HT1080 (cell line): ENCODE data around the gene PDE2A. TPM values are rescaled to one million over a fixed set of nuclear protein-coding genes. Genes with fewer than 3 reads are reported as not detected.
A peak's percentile ranks its signal among the peaks of the same experiment; 100 is the strongest.

Experiments
- DNase-seq: peaks from one replicate; pipeline ENCODE4 v3.0.0-alpha.2; 2015; ENCODE audit warnings: low read depth
- total RNA-seq: library from RNA; depleted of rRNA; stranded (reverse); fragments of >200 nt; shearing (Covaris generic); gene quantifications from 2 replicates; pipeline ENCODE4 v1.2.3, GENCODE V29; 2014

Gene PDE2A
- total RNA-seq, 1 experiment from 2014 or later = 7.7 TPM

DNA sequence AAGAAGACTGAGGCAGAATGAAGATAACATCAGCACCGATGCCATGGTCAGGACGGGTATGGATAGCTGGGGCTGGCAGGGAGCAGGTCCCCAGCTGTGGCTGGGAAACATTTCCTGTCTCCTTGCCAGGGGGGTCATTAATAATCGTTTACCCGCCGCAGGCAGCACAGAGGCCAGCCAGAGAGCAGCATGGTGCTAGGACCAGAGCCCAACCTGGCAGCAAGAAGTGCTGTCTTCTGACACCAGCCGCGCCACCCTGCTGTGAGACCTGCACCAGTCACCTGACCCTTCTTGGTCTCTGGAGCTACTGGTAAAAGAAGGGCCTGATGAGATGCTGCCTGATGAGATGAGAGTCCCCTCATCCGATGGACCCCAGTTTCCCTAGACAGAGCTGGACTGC lies 36.3 kb downstream of the PDE2A start:
- no peak for DNase-seq

DNA sequence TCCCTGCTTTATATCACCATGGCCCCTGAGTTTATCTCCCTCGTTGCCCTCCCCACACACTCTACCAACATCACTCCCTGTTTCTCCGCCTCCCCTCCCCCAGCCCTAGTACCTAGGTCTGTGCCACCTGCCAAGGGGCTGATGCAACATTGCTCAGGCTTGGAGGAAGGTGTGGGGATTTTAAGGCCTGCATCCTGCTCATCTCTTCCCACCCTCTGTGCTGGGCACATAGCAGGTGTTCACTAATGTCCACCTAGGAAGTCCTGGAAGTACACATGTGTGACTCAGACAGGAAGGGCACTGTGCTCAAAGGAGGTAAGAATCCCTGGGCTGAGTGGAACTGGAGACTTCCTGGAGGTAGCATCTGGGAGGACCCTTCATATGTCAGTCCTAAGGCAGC lies 37.0 kb downstream of the PDE2A start:
- DNase-seq = no peak

DNA sequence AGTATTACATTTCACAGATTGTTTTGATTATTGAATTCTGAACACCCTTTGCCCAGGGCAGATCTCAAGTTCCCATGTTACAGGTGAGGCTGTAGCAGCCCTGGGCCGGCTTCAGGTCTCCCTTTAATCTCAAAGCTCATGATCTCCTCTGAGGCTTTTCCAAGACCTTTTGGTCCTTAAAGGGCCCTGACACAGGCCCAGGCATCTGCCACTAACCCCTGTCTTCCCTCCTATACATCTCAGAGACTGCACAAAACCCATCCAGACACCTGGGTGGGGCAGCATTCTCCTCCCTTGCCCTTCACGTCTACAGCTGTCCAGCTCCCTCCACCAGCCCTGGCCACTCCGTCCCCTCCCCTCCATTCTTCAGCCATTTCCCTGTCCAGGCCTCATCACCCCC lies 37.8 kb downstream of the PDE2A start:
- DNase-seq = no peak

DNA sequence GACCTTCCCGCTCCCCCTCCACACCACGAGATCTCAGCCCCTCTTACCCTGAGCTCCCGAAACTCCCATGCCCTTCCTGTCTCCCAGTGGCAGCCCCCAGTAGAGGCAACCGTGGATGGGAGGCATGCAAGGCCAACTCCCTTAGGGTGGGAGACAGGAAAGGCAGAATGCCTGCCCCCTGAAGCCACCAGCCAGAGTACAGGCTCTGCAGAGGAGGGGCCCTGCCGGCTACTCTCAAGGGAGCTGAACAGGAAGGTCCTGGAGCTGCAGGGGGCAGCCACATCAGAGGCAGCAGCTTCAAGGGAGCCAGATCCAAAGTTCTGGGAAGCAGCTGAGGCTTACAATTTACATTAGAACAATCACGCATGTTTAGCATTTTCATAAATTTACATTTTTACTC lies 38.3 kb downstream of the PDE2A start:
- DNase-seq = no peak

DNA sequence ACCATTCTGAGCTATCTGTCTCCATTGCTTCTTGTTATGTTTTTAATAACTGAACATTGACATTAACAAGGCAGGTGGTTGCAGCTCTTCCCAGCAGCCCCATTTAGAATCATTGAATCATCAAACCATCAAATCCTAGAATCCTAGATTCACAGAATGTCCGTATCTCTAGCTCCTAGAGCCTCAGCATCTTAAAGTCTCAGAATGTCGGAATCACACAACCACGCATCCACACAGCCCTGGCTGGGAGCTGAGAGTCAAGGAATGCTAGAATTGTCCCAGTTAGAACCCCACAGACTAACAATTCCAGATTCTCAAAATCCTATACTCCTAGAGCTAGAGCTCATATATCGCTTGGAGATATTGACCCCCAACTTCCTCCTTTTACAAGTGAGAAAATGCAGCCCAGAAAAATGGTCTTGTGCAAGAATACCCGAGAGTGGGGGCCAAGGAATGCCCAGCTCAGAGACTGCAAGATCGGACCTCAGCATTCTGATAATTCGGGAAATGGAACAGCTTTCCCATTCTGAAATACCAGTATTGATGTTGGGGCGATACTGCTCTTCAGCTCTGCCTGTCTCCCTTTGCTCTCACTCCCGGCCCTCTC lies 38.8 kb downstream of the PDE2A start:
- no peak for DNase-seq

DNA sequence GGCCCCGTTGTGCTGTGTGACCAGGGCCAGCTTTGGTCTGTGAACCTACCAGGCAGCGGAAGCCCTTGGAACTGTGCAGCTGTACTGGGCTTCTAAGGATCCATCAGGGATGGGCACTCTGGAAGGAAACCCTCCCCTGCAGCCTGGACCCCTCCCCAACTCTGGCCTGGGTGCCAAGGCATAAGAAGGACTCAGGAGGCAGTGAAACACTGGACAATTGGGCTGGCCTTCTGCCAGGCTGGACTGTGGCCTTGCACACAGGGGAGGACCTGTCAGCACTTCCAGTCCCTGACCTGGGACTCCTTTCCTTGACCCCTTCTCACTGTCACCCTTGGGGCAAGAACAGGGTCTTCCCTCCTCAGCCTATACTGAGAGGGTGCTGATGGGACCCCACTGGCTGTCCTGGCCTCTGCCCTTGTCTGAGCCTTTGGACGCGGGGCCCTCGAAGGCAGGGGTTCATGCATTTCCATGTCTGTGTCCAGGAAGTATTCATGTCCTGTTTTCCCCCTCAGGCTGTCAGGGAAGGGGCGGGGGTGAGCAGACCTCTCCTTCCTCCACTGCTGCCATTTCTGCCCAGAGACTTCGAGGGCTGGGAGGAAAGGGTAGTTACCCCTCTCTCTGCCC lies 39.6 kb downstream of the PDE2A start:
- DNase-seq = no peak

DNA sequence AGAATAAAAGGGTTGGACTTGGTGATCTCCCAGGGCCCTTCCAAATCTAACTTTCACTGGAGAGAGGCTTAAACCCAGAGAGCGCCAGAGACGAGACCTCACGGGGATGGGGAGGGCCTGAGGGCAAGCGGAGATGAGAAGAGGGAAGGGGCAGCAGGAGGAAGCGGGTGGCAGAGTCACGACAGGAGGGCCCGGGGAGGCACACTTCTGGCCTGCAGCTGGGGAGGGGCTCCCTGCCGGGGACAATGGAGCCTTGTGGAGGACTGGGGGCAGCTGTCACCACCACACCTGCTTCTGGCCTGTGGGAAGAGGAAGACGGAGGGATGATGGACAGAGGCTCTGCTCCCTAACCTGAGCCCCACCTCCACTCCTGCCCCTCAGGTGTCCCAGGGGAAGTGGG lies 40.2 kb downstream of the PDE2A start:
- DNase-seq = no peak

DNA sequence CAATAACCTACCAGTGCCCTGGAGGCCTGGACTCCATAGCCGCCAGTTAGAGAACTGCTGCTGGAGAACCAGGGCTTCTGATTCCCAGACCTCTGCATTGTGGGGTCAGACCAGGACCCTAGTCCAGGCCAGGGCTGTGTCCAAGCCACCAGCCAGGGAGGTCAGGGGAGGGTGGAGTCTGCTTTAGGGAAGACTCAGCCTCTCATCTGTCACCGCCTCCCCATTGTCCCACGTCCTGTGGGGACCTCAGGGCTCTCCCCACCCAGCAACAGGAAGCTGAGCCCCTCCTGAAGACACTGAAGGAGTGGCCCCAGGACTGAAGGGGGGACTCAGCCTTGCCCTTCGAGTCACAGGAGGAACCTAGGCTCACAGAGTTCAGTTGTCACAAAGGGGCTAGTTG lies 41.2 kb downstream of the PDE2A start:
- DNase-seq = no peak

DNA sequence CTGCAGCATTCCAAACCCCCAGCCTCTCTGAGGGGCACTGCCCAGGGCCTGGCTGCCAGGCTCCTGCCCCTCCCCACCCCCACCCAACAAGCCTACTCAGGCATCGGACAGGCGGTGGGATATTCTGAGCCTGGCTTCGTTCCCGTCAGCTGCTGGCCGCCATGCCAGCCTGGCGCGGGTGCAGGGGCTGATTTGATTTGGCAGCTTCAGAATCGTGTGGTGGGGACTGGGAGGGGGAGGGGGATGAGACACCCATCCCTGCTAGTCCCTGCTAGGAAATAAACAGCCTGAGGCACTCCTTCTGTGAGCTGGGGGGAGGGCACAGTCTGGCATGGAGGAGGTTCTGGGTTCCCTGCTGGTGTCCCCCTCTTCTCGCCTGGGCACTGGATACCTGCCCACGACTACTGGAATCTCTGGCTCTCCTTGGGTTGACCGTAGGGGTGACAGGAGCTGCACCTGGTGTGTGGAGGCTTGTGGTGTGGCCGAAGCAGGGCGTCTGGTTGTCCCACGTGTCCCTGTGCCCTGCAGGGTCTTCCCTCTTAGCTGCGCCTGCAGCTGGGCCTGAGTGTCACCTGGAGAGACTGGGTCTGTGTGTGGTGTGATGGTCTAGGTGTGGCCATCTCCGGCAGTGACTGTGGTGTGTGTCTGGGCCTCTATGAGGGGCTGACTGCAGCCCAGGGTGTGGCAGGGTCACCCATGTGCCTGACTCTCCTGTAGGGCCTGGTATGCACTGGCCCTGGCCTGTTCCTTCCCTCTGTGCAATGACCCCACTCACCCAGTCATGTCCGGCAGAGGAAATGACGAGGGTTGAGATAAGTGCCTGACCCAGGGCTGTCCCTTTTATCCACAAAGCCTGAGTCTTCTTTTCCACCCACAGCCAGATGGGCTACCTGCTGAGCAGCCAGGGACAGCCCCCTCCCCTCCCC lies 42.2 kb downstream of the PDE2A start:
- peak; percentile 80 for DNase-seq

DNA sequence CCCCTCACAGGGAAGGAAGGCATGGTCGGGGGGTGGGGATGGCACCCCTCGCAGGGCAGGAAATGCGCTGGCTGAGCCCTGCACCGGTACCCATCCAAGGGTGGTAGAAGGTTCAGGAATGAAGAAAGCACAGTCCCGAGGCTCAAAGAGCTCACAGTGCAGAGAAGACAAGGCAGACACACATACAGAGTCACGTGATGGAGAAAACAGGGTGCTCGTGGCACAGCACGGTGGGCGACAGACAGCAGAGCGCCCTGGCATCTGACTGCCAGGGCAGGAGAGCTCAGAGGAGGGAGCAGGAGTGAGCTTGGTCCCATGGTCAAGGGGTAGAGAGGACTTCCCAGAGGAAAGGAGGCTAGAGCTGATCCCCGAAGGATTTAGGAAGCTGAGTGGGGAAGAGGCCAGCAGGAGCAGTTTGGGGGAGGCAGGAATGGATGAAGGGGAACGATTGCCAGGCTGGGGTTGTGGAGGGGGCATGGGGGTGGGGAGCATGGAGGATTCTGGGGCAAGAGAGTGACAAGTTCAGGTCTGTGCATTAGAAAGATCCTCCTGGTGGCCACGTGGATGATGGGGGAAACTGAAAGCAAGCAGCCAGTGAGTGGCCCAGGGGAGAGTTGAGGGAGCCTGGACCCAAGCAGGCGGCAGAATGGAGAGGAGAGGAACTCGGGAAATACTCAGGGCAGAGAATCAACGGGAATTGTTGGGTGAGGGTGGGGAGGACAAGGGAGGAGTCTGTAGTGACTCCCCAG lies 43.9 kb downstream of the PDE2A start:
- DNase-seq = no peak

DNA sequence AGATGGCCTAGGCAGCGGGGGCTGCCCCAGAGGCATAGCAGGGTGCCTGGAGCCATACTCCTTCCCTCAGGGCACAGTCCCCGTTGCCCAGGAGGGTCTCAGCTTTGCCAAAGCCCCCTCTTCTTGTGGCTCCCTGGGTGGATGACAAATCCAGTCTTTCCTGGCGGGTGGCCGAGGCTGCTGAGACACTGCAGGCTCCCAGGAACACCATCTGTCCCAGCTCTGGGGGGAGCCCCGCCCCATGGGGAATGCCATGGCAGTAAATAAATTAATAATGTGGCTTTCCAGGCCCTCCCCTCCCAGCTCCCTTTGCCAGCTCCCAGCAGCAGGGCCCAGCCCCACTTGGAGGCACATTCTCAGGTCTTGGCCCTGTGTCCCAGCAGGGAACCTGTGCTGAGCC lies 45.0 kb downstream of the PDE2A start:
- DNase-seq = no peak

DNA sequence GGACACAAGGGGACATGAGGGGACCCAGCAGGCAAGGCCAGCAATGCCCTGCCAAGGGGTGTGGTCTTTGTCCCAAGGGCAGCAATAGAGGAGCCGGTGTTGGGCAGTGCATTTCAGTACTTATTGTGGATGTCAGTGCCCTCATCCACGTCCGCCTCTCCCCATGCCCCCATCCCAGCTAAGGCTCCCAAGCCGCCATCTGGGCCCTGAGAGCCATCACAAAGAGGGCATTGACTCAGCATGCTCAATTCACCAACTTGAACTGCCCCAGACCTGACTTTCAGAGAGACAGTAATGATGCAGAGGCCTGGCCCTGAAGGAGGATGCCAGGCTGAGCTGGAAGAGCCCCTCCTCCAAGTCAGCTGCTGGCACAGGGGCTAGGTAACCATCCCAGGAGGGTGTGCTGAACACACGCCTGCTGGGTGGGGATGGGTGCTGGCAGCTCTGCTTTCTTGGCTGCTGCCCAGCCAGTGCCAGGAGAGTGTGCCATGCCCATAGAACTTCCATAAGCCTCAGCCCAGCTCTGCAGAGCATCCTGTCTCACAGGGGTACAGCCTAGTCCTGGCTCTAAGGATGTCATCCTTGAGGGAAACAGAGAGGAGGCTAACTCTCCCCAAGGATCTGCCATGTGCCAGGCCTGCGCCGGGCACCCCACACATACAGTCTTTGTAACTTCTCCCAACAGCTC lies 46.5 kb downstream of the PDE2A start:
- no peak for DNase-seq

DNA sequence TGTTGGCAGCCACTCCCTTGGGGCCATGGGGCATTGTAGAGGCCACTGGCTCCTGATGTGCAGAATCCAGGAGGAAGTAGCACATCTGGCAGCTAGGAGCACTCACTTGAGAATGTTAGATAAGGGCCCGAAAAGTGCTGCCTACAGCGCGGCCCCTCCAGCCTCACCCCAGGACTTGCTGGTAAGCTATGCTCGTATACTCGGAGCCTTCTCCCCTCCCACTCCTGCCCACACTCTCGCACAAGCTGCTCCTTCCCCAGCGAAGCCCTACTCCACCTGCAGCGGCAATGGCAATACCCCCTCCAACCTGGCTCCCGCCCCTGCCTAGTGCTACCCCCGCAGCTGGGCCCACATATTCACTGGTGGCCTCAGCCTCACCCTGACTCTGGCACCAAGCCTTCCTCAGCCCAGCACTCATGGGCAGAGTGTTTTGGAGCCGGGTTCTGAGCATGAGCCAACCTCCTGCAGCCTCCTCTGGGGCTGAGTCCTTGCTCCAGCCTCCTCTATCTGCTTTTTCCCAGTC lies 47.7 kb downstream of the PDE2A start:
- DNase-seq = no peak

DNA sequence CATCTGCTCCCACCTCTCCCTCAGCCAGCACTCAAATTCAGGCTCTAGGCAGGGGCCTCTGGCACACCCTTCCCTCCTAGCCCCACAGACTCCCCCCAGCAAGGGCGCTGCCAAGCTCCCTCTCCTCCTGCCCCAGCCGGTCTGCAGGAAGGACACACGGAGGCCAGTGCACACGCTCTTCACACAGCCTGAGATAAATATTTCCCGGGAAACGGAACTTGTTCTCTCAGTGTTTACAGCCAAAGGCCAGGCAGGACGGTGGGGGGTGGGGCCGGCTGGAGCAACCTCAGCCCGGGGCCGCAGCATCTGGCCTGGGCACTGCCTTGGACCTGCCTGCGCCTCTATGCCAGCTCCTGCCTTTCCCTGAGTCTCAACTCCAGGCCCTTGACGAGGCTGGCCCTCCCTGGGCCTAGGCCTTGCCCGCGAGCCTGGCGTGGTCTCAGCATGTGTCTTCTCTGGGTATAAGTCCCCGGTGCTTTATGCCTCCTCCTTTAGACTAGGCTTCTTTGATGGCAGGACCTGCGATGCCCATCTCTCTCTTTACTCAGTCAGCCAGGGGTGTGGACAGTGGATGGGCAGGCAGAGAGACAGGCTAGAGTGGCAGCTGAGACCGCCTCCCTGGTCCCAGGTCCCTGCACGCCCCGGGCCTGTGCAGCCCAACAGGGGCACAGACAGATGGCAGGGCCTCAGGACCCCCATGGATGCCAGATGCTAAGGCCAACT lies 48.4 kb downstream of the PDE2A start:
- no peak for DNase-seq

DNA sequence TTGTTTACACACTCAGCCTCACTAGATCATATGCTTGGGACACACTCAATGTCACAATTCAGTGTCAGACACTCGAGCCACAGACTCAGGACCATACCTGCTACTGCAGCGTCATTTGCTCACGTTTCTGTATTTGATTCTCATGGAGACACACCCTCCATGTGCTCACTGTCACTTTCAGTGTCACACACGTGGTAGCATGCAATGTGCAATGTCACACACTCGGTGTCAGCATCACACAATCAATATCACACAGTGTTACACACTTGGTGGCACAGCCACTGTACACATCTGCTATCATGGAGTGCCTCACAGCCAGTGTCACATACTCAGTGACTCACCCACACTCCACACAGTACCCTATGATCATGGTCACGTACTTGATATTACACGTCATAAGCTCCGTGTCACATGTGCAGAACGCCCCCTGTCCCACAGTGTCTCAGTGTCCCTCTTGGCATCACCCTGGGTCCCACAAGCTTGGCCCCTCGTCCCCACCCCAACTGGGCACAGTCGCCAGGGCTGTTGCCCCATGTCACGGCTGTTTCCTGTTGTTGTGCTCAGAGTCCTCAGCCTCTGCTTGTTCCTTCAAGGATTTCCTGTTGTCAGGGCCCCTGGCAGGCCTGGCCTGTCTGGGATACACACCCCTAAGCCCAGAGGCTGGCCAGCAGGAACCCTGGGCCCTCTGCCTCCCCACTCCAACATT lies 49.6 kb downstream of the PDE2A start:
- no peak for DNase-seq

DNA sequence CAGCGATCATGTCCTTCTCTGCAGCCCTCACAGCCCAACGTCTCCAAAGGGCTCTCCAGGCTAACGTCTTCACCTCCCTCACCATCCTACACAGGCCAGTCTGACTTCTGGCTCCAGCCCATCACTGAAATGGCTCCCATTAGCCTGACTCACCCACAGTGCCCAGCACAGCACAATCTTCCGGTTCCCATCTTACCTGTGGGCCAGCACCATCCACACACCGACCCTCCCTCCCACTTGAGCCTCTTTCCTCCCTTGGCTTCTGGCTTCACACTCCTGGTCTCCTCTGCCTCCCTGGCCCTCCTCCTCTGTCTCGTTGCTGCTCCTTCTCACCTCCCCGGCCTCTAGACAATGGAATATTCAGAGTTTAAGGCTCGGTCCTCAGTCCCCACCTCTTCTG lies 51.2 kb downstream of the PDE2A start:
- DNase-seq = no peak

DNA sequence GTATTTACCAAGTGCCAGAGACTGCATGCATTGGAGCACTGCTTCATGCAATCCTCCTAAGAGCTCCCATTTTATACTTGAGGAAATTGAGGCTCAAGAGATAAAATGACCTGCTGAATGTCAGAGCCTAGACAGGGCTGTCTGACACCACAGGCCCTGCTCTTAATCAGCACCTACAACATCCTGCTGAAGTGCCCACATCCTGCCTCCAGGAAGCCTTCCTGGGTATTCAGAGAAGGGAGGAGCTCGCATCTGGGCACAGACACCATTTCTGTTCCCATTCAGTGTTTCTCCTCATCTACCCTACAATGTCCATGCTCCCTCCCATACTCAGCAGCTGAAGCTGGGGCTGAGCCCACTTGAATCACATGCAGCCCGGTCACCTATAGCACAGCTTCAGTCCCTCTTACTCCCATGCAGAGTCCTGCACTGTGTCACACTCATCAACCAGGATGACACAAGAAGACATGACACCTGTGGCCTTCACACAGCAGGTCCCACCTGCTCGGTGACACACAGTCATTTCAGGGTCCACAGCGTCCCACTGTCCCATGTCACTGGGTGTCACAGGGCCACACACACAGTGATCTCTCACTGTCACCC lies 53.1 kb downstream of the PDE2A start:
- DNase-seq = peak; percentile 48

DNA sequence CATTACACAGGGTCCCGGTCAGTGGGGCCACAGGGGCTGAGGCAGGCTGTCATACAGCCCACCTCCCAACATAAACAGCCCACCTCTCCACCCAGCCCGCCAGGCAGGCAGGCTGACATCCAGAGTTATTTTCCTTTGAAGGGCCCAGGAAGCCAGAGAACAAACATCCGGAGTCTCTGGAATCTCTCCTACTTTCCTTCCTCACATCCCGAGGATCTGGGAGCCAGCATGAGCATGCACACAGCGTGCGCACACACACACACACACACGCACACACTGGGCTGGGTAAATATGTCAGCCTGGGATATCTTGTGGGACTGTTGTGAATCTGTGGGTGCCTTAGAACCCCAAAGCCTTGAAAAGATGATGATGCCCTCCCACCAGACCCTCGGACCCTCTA lies 55.4 kb downstream of the PDE2A start:
- DNase-seq = no peak

DNA sequence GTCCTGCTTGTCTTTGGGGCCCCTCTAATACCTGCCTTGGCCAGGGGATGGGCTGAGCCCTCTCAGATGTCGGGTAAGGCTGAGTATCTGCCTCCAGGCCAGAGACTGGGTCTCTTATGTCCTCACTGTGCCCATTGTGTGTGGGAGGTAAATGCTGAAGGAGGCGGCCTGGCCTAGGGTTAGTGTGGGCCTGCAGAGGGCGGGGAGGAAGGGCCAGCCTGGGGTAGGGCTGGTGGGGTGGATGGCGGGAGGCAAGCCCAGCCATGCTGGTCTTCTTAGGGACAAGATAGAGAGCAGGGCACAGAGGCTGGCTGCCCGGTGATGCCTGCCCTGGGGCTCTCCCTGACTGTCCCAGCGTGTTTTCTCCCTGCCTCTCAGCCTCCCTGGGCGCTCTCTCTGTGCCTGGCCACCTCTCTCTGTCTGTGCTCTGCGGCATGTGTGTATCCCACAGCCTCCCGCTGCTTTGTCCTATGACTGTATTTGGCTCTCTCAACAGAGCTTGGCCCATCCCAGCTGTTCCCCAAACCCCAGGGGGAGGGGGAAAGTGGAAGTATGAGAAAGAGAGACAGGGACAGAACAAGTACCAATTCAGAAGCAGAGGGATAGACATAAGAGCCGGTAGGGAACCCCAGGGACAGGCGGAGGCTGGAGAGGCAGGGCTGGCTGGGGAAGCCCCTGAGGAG lies 57.0 kb downstream of the PDE2A start:
- DNase-seq = no peak
